Measurements from ENCODE around the gene CDKN2B.

The CDKN2B gene

DNA sequence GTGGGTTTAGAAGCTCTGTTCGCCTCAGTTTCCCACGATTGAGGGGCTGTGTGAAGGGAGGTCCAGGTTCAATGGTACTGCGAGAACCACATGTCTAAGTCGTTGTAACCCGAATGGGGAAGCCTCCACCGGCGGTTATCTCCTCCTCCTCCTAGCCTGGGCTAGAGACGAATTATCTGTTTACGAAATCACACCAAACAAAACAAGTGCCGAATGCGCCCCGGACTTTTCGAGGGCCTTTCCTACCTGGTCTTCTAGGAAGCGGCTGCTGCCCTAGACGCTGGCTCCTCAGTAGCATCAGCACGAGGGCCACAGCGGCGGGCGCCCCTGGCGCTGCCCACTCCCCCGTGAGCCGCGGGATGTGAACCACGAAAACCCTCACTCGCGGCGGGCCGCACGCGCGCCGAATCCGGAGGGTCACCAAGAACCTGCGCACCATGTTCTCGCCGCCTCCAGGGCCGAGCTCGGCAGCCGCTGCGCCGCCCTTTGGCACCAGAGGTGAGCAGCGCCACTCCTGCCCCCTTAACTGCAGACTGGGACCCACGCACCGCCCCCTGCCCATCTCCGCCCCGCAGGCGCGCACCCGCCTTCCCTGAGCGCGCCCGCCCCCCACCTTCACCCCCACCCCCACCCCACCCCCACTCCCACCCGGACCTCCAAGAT, 15.1 kb downstream of the CDKN2B start, which contains the start of gene CDKN2A:
TSS of gene CDKN2A (minus strand) at position 500 of the 663 bp plus-strand sequence.
- no peak for DNase-seq

DNA sequence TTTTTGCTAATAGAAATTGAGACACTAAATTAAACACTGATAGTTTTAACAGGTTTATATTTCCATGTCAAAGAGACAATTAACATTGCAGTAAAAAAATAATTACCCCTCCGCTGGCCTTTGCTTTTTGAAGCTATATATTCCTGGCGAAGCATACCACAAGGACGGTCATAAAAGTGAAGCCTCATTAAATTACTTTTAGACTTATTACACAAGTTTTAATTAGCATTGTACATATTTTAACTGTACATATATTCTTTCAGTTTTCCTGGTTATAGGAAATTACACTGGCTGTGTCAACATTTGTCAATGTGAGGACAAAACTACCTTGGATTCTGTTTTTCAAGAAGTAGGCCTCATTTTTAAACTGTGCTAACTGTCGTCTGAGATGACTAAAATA, 16.1 kb downstream of the CDKN2B start:
- DNase-seq: no peak

DNA sequence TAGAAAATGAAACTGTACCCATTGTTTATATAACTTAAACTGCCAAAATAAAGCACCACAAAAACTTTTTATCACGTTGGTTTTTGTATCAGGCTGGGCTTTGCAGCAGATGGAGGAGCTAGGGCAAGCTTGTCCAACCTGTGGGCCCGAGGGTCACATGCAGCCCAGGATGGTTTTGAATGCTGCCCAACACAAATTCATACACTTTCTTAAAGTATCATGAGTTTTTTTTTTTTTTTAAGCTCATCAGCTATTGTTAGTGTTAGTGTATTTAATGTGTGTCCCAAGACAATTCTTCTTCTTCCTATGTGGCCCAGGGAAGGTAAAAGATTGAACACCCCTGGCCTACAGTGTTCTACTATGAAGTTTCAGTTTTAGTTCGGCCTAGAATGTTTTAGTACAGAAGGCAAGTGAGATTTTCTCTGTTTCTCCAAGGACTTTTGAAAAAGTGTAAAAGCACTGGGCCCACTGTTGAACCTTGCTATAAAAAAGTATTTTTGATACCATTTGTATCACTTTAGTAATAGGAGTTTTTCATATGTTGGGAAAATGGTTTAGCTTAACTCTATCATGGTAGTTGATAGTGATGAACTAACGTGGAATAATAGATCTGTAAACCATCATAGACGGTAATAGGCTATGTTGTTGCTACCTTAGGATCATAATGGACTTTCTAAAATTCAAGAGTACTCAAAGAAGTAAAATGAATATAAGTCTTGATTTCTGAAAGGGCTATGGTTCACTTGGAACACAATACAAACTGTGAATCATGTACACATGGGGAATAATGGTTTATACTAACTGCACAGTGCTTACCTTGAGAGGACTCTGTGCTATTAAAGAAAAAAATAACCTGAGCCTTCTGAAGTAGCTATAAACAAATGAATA, 17.8 kb downstream of the CDKN2B start:
- no peak for DNase-seq

DNA sequence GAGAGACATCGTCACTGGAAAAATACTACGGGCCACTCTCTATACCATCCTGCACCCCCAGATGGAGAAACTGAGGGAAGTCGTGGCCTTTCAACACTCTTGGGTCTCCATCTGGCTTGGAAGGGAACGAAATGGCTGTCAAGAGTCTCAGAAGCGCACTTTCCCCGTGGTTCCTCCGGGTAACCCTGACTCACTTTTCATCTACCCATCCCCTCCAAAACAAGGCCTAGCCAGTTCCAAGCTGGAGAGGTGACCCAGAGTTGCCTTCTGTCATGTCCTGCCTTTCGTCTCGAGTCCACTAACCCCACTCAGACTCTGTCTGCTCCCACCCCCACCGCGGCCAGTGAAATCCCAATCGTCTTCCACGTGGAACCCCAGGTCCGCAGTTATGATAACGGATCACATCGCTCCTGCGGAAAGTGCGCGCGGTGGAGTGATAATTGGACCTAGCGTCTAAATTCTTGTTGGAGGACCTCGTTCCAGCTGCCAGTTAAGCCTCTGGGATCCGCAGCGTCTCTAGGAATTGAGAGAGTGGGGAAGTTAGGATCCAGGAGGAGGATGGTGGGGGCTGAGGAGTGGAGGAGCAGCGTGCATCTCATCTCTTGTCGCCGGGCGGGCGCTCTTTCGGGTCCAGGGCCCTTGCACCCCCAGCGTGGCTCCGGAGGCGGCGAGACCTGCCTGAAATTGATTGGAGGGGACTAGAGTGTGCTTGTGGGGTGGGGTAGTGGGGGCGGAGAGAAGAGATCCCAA, 19.5 kb downstream of the CDKN2B start:
- no peak for DNase-seq

DNA sequence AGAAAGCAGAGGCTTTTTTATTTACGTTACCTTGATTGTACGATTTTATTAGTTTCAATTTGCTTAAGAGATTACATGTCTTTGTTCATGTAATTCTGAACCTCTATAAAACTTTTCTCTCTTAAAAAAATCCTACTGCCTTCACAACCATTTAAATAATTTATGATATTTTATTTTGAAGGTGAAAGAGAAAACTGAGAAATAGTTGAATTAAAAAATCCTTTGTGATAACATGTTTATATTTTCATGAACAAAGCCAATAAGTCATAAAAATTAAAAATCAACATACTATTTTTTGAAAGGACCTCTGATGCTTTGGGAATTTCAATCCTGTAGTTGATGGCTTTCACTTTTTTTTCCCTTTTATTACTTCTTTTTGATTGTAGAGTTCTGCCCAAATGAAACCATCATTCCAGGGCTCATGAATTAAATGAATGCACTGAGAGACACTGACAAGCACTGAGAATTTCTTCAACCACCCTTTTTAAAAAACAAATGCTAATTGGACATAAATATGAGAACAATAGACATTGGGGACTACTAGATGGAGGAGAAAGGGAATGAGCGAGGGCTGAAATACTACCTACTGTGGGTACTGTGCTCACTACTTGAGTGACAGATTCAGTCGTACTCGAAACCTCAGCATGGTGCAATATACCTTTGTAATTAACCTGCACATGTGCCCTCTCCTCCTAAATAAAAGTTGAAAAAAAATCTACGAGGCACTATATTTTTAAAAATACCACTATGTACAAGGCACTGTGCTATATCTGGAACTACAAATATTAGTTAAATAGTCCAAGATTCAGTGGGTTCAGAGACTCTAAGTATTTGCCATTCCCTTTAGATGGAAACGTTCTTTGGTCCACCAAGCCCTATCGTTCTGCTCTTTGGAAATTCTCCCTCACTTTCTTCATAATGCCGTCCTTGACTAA, 20.8 kb downstream of the CDKN2B start:
- DNase-seq: no peak

DNA sequence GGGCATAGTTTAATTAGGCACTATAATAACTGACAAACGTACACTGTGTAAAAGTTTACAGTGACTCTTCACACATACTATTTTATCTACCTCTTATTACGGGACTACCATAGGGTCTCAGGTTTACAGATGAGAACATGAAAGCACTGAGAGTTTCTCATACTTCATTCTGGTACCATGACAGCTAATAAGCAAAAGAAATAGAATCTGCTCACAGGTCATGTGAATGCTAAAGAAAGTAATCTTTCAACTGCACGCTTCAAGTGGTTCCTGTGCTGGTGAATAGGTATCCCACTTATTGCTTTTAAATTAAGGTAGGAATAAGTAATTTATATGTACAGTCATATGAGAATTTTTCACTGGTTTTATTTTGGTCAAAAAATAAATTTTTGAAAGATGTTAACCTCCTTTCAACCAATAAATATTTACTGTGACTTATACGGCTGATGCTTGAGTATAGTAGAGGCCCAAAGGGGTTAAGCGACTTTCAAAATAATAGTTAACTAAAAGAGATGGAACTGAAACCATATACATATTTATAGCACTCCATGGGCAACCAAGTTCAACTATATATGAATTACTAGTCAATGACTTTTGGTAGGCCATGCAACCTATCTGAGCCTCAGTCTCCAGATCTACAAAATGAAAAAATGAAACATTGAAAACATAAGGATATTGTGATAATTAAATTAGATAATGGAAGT, 23.0 kb downstream of the CDKN2B start:
- DNase-seq: no peak

DNA sequence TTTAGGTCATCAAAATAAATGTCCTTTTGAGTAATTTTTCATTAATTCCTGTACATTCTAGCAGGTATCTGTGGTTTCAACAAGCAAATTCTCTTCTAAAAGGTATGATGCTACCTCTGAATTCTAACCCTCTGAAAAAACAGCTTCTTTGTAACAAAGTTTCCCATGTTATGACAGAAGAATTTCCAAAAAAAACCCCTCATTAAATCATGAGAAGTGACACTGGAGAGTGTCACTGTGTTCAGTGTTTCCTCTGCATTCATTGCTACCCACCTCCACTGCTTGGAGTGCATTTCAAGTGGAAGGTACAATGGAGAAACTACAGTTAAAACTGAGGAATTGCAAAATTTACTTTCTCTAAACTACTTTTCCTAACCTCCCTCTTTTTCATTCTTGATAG, 25.0 kb downstream of the CDKN2B start:
- DNase-seq: no peak

DNA sequence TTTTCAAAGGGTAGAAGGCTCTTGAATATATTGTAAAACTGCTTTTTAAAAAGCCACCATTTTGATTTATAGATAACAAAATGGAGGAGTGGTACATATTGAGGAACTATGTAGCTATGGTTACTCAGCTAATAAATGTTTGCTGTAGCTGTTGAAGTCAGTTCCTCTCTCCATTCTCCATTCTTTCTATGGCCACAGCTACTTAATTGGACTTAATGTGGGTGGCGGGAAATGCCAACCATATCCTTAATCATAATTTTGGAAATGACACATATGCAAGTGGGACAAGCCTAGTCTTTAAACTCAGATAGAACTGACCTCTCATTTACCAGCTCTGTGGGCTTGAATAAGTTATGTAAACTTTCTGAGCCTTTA, 25.6 kb downstream of the CDKN2B start:
- no peak for DNase-seq

DNA sequence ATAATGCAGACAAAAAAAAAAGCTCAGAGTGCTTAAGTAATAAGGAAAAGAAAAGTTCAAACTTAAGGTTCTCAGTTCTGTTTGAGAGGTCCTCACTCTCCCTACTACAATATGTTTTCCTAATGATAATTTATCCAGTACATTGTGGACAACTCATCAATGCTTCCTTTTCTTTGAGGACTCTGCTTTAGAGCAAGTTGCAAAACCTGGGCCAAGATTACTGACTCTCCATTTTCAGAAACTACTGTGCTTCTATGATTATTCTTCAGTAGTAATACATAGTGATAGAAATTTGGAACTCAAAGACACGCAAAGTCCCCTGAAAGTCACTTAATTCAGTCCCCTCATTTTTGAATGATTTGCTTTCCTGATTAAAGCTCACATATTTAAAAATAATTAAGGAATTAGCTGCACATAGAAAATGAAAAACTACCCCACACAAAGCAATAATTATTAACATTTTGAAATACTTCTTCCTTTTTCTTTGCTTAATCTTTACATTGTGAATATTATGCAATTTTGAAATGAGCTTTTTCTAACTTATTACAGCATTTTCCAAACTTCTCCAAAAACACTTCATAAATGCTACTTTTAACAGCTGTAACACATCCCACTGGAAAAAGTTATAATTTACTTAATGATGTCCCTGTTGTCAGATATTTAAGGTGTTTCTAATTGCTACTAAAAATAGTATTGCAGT, 26.1 kb downstream of the CDKN2B start:
- DNase-seq: no peak

DNA sequence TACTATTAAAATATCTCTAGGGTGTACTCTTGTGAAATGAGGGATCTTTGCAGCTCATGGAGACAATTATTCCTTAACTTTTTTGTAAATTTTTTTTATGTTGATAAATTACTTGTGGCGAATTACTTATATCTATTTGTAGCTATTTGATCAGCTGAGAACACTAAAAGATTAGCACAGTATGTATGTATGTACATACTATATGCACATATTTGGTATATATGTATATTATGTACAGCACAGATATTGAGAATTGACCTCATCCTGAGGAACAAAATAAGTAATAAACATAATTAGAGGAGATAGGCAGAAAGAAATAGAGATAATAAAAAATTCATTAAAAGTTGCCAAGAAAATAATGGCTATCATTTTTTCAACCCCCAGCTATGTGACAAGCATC, 26.7 kb downstream of the CDKN2B start:
- no peak for DNase-seq

DNA sequence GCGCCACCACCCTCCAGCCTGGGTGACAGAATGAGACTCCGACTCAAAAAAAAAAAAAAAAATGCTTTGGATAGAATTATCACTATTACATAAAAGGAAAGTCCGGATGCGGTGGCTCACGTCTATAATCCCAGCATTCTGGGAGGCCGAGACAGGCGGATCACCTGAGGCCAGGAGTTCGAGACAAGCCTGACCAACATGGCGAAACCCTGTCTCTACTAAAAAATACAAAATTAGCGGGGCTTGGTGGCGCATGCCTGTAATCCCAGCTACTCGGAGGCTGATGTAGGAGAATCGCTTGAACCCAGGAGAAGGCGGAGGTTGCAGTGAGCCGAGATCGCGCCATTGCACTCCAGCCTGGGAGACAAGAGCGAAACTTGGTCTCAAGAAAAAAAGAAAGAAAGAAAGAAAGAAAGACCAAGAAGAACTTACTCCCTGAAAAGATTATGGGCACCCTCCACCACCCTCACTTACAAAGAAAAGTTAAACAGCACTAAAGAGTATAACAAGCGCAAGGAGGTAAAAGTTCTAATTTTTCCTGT, 32.7 kb downstream of the CDKN2B start:
- DNase-seq: no peak

DNA sequence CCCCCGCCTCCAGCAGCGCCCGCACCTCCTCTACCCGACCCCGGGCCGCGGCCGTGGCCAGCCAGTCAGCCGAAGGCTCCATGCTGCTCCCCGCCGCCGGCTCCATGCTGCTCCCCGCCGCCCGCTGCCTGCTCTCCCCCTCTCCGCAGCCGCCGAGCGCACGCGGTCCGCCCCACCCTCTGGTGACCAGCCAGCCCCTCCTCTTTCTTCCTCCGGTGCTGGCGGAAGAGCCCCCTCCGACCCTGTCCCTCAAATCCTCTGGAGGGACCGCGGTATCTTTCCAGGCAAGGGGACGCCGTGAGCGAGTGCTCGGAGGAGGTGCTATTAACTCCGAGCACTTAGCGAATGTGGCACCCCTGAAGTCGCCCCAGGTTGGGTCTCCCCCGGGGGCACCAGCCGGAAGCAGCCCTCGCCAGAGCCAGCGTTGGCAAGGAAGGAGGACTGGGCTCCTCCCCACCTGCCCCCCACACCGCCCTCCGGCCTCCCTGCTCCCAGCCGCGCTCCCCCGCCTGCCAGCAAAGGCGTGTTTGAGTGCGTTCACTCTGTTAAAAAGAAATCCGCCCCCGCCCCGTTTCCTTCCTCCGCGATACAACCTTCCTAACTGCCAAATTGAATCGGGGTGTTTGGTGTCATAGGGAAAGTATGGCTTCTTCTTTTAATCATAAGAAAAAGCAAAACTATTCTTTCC, 34.2 kb downstream of the CDKN2B start:
- DNase-seq: no peak

DNA sequence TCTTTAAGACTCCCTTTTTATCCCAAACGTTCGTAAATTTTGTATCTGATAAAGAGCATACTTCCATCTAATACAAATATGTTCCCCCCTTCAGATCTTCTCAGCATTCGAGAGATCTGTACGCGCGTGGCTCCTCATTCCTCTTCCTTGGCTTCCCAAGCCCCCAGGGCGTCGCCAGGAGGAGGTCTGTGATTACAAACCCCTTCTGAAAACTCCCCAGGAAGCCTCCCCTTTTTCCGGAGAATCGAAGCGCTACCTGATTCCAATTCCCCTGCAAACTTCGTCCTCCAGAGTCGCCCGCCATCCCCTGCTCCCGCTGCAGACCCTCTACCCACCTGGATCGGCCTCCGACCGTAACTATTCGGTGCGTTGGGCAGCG, 34.8 kb downstream of the CDKN2B start:
- no peak for DNase-seq

DNA sequence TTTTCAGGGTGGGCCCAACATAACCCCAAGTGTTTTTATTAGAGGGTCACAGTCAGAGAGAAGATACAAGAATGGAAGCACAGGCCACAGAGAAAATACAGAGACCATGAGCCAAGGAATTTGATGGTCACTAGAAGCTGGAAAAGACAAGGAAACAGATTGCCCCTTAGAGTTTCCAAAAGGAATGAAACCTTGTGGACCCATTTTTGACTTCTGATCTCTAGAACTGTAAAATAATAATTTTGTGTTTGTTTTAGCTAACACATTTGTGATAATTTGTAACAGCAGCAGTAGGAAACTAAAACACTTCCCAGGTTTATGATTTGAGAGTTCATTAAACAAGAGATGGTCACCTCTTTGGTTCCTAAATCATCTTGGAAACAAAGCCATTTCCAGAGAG, 36.7 kb downstream of the CDKN2B start:
- DNase-seq: no peak

DNA sequence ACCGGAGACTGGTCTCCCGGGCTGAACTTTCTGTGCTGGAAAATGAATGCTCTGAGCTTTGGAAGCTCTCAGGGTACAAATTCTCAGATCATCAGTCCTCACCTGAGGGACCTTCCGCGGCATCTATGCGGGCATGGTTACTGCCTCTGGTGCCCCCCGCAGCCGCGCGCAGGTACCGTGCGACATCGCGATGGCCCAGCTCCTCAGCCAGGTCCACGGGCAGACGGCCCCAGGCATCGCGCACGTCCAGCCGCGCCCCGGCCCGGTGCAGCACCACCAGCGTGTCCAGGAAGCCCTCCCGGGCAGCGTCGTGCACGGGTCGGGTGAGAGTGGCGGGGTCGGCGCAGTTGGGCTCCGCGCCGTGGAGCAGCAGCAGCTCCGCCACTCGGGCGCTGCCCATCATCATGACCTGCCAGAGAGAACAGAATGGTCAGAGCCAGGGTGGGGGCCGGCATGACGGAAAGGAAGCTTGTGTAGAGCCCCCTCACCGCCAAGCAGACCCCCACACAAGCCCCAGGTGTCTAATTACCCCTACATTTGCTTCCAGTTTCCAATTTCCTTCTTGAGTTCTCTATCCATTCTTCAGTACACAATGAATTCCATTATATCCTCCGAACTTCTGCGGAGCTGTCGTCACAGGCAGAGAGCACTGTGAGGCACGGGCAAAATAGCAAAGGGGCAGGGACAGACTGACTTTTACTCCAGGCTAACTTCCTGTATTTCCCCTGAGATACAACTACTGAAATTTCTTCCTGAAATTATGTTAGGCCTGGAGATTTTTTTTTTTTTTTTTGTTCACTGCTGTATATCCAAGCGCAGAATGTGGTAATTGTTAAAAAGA, 38.1 kb downstream of the CDKN2B start:
- no peak for DNase-seq

DNA sequence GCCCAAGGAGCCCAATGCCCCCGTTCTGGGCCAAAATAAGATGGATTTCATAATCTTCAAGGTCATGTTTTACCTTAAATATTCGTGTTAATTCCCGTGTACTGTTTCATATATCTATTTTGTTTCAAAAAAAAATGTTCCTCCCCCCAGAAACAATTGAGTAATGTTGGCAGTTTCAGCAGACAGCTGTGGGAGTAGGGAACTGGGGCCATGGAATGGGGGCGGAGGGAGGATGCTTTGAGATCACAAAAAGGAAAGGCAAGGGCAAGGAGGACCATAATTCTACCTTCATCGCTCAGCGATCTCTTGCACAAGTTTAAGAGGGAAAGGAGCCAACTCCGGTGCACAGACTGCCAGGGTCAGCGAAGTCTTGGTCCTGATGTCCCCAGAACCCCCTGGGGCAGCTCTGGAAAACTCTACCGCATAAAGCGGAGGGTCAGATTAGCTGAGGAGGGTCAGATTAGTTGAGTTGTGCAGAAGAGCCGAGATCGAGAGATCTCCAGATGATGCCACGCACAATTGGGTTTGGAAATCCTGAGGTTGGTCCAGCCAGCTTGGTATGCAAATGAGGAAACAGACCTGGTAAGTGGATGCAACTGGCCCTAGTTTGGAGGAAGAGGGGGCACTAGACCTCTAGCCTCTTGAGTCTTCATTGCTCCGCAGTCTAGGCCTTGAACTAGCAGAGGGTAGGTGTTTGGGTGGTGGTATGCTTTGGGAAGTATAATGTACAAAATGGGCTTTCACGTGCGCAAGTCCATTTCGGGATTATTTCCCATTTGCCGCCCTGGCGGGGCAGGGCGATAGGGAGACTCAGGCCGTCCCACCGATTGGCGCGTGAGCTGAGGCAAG, 38.9 kb downstream of the CDKN2B start:
- no peak for DNase-seq

DNA sequence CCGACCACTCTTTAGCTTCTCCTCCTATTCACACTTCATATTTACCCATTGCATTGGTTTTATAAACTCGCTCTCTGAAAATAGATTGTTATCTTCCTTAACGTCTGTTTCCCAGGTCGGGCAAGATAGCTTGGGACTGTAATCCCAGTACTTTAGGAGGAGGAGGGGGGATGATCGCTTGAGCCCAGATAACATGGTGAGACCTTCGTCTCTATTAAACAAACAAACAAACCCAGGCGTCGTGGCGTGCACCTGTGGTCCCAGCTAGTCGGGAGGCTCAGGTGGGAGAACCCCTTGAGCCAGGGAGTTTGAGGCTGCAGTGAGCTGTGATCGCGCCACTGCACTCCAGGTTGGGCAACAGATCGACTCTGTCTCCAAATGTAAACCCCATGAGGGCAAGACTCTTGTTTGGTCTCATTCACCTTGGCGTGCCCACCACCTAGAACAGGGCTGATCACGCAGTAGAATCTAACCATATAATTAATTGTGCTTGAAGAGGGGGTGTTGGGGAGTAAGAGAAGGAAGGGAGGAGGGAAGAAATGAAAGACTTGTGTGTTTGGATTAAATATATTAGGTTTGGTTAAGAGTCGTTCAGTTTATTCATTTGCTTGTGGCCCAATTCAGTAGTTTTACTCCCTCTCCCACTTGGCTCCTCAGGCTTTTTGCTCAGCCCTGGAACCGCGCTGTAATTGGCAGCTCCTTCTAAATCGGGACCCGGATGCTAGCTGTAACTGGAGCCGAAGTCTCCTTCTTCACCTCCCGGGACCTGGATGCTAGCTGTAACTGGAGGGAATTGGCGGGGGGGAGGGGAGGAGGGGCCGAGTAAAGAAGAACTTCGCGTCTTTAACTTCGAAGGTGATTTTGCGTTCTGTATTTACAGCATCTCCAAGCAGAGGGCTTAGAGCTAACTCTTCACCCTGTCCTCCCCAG, 39.8 kb downstream of the CDKN2B start:
- DNase-seq: no peak
